Ectodermal cell (in vitro differentiated cells): ENCODE data around the gene NUAK1.

ENCODE experiments used
- H3K27ac ChIP-seq: 2 replicates; pipeline ENCODE4 v1.7.0; 2013; ENCODE audit warnings: mild to moderate bottlenecking, low read depth, low read length; ENCODE audit not compliant: insufficient read depth, poor library complexity, severe bottlenecking
- H3K27me3 ChIP-seq: 2 replicates; pipeline ENCODE4 v1.7.0; 2013; ENCODE audit warnings: mild to moderate bottlenecking, low read length; ENCODE audit not compliant: insufficient read depth, control insufficient read depth, poor library complexity, severe bottlenecking
- H3K36me3 ChIP-seq: one replicate; pipeline ENCODE4 v1.7.0; 2013; ENCODE audit warnings: low read length; ENCODE audit not compliant: control insufficient read depth, insufficient read depth
- H3K4me1 ChIP-seq: one replicate; pipeline ENCODE4 v1.7.0; 2013; ENCODE audit warnings: low read length; ENCODE audit not compliant: control insufficient read depth, insufficient read depth
- H3K4me3 ChIP-seq: 2 replicates; pipeline ENCODE4 v1.7.0; 2013; ENCODE audit warnings: low read depth, low read length, control low read depth; ENCODE audit not compliant: insufficient read depth
- H3K9me3 ChIP-seq: 2 replicates; pipeline ENCODE4 v1.7.0; 2013; ENCODE audit warnings: mild to moderate bottlenecking, low read length, moderate library complexity; ENCODE audit not compliant: control insufficient read depth
- WGBS, 2 experiments: methylation state at CpG; one replicate each; pipeline ENCODE4 v1.1.7; 2013; ENCODE audit warnings: missing lambda C conversion rate in 2 of 2; 5-methylcytosine and 5-hydroxymethylcytosine counted together

NUAK1 gene

GRCh38 chr12:106132175-106133135, 6.3 kb downstream of the NUAK1 start:
- no peaks in the 10 kb centered on the region for H3K36me3 ChIP-seq
- no peaks in the 10 kb centered on the region for H3K9me3 ChIP-seq
- peaks cover 52% of the 10 kb centered on the region for H3K4me1 ChIP-seq
- peaks cover 4% of the 10 kb centered on the region for H3K27me3 ChIP-seq
- H3K4me3 ChIP-seq: no peak overlapping the region
- H3K27ac ChIP-seq: no peak overlapping the region
- WGBS, 2 experiments: 71 to 74% methylated on average over 7 of the region's 7 CpGs

GRCh38 chr12:106131676-106132075, 7.1 kb downstream of the NUAK1 start:
- WGBS, 2 experiments: 52 to 59% methylated on average over 5 of the region's 5 CpGs

GRCh38 chr12:106130474-106131113, 8.2 kb downstream of the NUAK1 start:
- Histone ChIP-seq H3K36me3 (no peaks in the 10 kb centered on the region), H3K9me3 (no peaks in the 10 kb centered on the region), H3K4me3 (no peak overlapping the region), H3K27ac (no peak overlapping the region), H3K4me1 (peaks cover 42% of the 10 kb centered on the region), H3K27me3 (no peaks in the 10 kb centered on the region)
- 88% methylated on average over 8 of the region's 8 CpGs for WGBS, 2 experiments

More at GRCh38 chr12:106131676-106132075, 7.1 kb downstream of the NUAK1 start:
- peaks cover 46% of the 10 kb centered on the region for H3K4me1 ChIP-seq
- no peaks in the 10 kb centered on the region for H3K27me3 ChIP-seq
- H3K9me3 ChIP-seq: no peaks in the 10 kb centered on the region
- H3K4me3 ChIP-seq: no peak overlapping the region
- H3K36me3 ChIP-seq: no peaks in the 10 kb centered on the region
- H3K27ac ChIP-seq: no peak overlapping the region

- Histone ChIP-seq H3K27me3 (no peaks in the 10 kb centered on the region), H3K4me3 (no peak overlapping the region), H3K9me3 (no peaks in the 10 kb centered on the region), H3K36me3 (no peaks in the 10 kb centered on the region), H3K27ac (no peak overlapping the region), H3K4me1 (peaks cover 26% of the 10 kb centered on the region)
- WGBS, 2 experiments: 68 to 72% methylated on average over 10 to 11 of the region's 11 CpGs
Observed at GRCh38 chr12:106128585-106129328, 10.0 kb downstream of the NUAK1 start.

- H3K9me3 ChIP-seq: no peaks in the 10 kb centered on the region
- no peaks in the 10 kb centered on the region for H3K27me3 ChIP-seq
- H3K4me1 ChIP-seq: peaks cover 20% of the 10 kb centered on the region
- H3K4me3 ChIP-seq: no peak overlapping the region
- H3K36me3 ChIP-seq: no peaks in the 10 kb centered on the region
- no peak overlapping the region for H3K27ac ChIP-seq
- WGBS, 2 experiments: 89 to 90% methylated on average over 10 of the region's 10 CpGs
Observed at GRCh38 chr12:106127338-106128126, 11.2 kb downstream of the NUAK1 start.

- Histone ChIP-seq H3K27ac (no peak overlapping the region), H3K36me3 (no peaks in the 10 kb centered on the region), H3K27me3 (no peaks in the 10 kb centered on the region), H3K9me3 (no peaks in the 10 kb centered on the region), H3K4me1 (peaks cover 14% of the 10 kb centered on the region), H3K4me3 (no peak overlapping the region)
- WGBS, 2 experiments: 83 to 94% methylated on average over 2 of the region's 2 CpGs
Observed at GRCh38 chr12:106126441-106127337, 12.1 kb downstream of the NUAK1 start.

GRCh38 chr12:106125351-106126095, 13.2 kb downstream of the NUAK1 start:
- no peak overlapping the region for H3K27ac ChIP-seq
- H3K9me3 ChIP-seq: no peaks in the 10 kb centered on the region
- 91 to 92% methylated on average over 9 of the region's 9 CpGs for WGBS, 2 experiments
- H3K27me3 ChIP-seq: no peaks in the 10 kb centered on the region
- peaks cover 12% of the 10 kb centered on the region for H3K4me1 ChIP-seq
- no peak overlapping the region for H3K4me3 ChIP-seq
- H3K36me3 ChIP-seq: no peaks in the 10 kb centered on the region

- peaks cover 9% of the 10 kb centered on the region for H3K4me1 ChIP-seq
Observed at GRCh38 chr12:106123551-106124081, 15.1 kb downstream of the NUAK1 start.

More at GRCh38 chr12:106123551-106124081, 15.1 kb downstream of the NUAK1 start:
- Histone ChIP-seq H3K27ac (no peak overlapping the region), H3K4me3 (no peak overlapping the region), H3K9me3 (no peaks in the 10 kb centered on the region), H3K27me3 (no peaks in the 10 kb centered on the region), H3K36me3 (no peaks in the 10 kb centered on the region)
- 87 to 88% methylated on average over 10 of the region's 10 CpGs for WGBS, 2 experiments
